K562 (cell line): ENCODE results near the gene NAA15.

Experiments used
- CTCF ChIP-seq, 3 experiments: IDR thresholded peaks in 2 of 3; conservative IDR thresholded peaks in 1 of 3; 2 replicates each; pipeline ENCODE4 v1.5.1; 2011 to 2012; ENCODE audit warnings: low read length in 3 of 3, mild to moderate bottlenecking in 3 of 3, control low read depth in 2 of 3, improper control_type of control experiment in 1 of 3, inconsistent platforms in 1 of 3, low read depth in 1 of 3, mixed read lengths in 1 of 3, moderate library complexity in 1 of 3; ENCODE audit not compliant: insufficient read depth in 2 of 3
- EGR1 ChIP-seq: fragments of 450-650 bp; conservative IDR thresholded peaks from 2 replicates; pipeline ENCODE4 v1.6.1; 2017; ENCODE audit warnings: mild to moderate bottlenecking
- KDM1A ChIP-seq, 2 experiments: fragments of 450-650 bp; IDR thresholded peaks; 2 replicates each; pipeline ENCODE4 v1.6.1; 2016; ENCODE audit warnings: mild to moderate bottlenecking in 2 of 2
- SMAD3 ChIP-seq: fragments of 450-650 bp; formaldehyde crosslinking; conservative IDR thresholded peaks from 2 replicates; pipeline ENCODE4 v1.4.0; 2020; ENCODE audit warnings: mild to moderate bottlenecking
- SMC3 ChIP-seq: conservative IDR thresholded peaks from 2 replicates; pipeline ENCODE4 v1.6.1; 2011; ENCODE audit warnings: low read depth, low read length, improper control_type of control experiment; ENCODE audit not compliant: insufficient read depth
- ZNF75A ChIP-seq: fragments of 450-650 bp; formaldehyde crosslinking; IDR thresholded peaks from 2 replicates; pipeline ENCODE4 v1.4.0; 2020; ENCODE audit warnings: mild to moderate bottlenecking
- TF ChIP-seq, protein P1 (sequence below): sonication (generic); formaldehyde crosslinking; IDR thresholded peaks from 2 replicates; pipeline ENCODE4 v1.8.0; 2022; ENCODE audit warnings: mild to moderate bottlenecking, missing genetic modification reagents
- TF ChIP-seq, protein P2 (sequence below): fragments of 250-450 bp; sonication (Bioruptor Pico); IDR thresholded peaks from 2 replicates; pipeline ENCODE4 v1.8.0; 2021; ENCODE audit warnings: borderline replicate concordance, mild to moderate bottlenecking, moderate library complexity; ENCODE audit not compliant: poor library complexity, severe bottlenecking

DNA sequence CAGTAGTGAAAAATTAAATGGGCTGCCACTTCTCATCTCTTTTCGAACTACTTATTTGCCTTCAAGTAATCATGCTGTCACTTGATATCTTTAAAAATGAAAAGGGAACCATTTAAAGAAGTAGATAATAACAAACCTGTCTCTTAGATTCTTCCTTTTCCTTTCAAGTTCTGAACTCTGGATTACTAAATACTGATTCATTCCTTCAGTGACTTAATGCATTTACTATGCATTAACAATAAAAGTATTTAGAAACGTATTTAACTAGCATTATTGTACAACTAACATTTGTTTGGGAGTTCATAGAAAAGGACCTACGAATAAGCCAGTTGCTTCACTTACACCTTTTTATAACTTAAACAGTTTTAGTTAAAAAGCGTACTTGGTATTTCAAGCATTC lies 91.5 kb downstream of the NAA15 start:
- TF ChIP-seq SMAD3 (no peak), CTCF (IDR thresholded peaks at IDR 0.05 in 2 of 3, conservative IDR thresholded peaks at IDR 0.05 in 1 of 3; ENCODE audit: insufficient read depth in 2 of 3, low read depth in 1 of 3, low read length in 3 of 3) (no peak), ZNF75A (CRISPR knock-in tag) (no peak), SMC3 (no peak), KDM1A (IDR thresholded peaks at IDR 0.05) (no peak), EGR1 (no peak)
- TF ChIP-seq, protein P1, sequence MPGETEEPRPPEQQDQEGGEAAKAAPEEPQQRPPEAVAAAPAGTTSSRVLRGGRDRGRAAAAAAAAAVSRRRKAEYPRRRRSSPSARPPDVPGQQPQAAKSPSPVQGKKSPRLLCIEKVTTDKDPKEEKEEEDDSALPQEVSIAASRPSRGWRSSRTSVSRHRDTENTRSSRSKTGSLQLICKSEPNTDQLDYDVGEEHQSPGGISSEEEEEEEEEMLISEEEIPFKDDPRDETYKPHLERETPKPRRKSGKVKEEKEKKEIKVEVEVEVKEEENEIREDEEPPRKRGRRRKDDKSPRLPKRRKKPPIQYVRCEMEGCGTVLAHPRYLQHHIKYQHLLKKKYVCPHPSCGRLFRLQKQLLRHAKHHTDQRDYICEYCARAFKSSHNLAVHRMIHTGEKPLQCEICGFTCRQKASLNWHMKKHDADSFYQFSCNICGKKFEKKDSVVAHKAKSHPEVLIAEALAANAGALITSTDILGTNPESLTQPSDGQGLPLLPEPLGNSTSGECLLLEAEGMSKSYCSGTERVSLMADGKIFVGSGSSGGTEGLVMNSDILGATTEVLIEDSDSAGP (CRISPR knock-in tag): no peak
- TF ChIP-seq, protein P2, sequence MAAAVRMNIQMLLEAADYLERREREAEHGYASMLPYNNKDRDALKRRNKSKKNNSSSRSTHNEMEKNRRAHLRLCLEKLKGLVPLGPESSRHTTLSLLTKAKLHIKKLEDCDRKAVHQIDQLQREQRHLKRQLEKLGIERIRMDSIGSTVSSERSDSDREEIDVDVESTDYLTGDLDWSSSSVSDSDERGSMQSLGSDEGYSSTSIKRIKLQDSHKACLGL: no peak
